HG02973 (cell line): ENCODE results near the gene VAV1.

Experiments
- ATAC-seq: cut with Tn5 transposase; IDR thresholded peaks from one replicate; pipeline ENCODE4 v1.9.1; 2021; ENCODE audit warnings: moderate library complexity; ENCODE audit not compliant: unreplicated experiment

The VAV1 gene, protein sequence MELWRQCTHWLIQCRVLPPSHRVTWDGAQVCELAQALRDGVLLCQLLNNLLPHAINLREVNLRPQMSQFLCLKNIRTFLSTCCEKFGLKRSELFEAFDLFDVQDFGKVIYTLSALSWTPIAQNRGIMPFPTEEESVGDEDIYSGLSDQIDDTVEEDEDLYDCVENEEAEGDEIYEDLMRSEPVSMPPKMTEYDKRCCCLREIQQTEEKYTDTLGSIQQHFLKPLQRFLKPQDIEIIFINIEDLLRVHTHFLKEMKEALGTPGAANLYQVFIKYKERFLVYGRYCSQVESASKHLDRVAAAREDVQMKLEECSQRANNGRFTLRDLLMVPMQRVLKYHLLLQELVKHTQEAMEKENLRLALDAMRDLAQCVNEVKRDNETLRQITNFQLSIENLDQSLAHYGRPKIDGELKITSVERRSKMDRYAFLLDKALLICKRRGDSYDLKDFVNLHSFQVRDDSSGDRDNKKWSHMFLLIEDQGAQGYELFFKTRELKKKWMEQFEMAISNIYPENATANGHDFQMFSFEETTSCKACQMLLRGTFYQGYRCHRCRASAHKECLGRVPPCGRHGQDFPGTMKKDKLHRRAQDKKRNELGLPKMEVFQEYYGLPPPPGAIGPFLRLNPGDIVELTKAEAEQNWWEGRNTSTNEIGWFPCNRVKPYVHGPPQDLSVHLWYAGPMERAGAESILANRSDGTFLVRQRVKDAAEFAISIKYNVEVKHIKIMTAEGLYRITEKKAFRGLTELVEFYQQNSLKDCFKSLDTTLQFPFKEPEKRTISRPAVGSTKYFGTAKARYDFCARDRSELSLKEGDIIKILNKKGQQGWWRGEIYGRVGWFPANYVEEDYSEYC

GRCh38 chr19:6772028-6772865 is at the start of gene VAV1:
VAV1 (plus strand) TSS chr19:6772708; CDS start chr19:6772808, 100 bp downstream.
- ATAC-seq: no peak

DNA sequence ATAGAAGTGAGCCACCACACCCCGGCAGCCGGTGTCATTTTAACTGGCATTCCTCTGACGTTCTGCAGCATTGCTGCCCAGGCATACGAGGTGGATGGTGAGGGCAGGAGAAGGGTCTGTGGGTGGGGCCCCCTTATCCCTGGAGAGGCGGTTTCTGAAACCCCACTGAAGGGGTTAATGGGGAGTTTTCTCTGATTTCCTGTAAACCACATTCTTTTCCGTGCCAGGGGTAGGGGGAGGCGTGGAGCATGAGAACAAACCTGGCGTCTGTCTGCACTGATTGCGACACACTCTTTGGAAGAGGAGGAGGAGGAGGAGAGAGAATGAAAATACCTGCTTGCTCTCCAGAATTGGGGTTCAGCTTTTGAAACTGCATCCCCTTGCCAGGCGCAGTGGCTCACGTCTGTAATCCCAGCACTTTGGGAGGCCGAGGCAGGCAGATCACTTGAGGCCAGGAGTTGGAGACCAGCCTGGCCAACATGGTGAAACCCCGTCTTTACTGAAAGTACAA is 49.3 kb upstream of the VAV1 start:
- ATAC-seq: no peak

GRCh38 chr19:6723738-6724137 is 48.8 kb upstream of the VAV1 start:
- no peak for ATAC-seq

DNA sequence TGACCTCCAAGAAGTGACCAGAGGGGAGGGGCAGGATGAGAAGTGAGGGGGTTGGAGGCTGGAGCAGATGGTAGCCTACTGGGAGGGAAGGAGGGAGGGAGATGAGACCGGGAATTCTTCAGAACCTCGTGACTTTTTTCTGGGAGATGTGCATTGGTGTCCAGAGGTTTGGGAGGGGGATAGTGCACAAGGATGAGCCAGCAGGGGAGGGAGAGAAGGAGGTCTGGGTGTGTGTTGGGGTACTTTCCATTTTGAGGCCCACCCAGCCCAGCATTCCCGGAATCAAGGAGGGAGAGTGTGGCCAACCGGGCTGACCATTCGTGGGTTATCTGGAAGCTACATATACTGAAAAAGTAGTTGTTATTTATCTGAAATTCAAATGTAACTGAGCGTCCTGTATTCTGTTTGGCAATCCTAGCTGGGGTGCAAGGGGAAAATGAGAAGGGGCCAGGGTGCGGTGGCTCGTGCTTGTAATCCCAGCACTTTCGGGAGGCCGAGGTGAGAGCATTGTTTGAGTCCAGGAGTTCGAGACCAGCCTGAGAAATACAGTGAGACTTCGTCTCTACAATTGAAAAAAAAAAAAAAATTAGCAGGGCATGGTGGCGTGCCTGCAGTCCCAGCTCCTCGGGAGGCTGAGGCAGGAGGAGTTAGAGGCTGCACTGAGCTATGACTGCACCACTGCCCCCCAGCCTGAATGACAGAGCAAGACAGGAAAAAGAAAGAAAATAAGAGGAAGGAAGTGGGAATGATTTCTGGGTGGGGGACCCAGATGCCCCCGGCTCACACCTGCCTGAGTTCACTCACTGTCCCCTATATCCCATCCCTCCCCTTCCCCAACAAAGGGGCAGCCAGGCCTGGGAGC is 47.6 kb upstream of the VAV1 start:
- ATAC-seq: no peak

DNA sequence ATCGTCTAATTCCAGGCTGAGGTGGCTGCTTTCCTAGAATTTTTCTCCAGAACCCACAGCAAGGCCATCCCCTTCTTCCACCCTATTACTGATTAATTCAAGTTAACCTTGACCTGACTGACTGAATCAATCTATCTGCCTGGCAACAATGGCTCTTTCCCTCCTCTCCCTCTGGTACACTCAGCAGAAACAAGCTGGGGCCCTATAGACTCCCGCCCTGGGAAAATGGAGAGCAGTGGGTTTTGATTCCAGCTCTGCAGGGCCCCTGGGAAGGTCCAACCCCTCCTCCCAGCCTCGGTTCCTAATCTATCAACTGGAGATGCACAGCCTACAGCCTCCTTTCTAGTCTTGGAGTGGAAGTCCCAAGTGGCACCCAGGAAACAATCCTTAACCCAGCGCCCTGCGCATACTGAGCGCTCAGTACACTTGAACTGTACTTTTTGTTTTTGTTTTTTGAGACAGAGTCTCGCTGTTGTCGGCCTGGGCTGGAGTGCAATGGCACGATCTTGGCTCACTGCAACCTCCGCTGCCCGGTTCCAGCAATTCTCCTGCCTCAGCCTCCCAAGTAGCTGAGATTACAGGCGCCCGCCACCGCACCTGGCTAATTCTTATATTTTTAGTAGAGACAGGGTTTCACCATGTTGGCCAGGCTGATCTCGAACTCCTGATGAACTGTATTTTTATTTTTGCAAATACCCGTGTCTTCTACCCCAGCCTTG is 46.8 kb upstream of the VAV1 start:
- no peak for ATAC-seq

DNA sequence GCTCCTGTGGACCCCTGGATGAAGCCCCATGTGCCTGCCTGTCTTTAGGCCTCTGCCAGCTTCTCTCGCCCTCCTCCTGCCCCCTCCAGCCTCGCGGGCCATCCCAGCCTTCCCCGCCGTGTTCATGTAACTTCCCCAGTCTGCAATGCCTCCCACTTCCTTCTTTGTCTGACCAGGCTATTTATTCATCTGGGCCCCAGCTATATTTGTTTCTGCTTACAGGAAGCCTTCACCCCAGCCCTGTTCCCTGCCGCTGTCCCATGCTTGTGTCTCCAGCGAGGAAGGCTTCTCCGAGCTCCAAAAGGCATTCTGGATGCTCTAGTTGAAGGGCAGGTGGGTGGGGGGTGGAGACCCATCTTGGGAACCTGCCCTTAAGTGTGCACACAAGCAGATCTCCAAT is 44.2 kb upstream of the VAV1 start:
- ATAC-seq: no peak

GRCh38 chr19:6729573-6730152 is 42.8 kb upstream of the VAV1 start:
- ATAC-seq: no peak

GRCh38 chr19:6730153-6730804 is 42.2 kb upstream of the VAV1 start:
- ATAC-seq: no peak

DNA sequence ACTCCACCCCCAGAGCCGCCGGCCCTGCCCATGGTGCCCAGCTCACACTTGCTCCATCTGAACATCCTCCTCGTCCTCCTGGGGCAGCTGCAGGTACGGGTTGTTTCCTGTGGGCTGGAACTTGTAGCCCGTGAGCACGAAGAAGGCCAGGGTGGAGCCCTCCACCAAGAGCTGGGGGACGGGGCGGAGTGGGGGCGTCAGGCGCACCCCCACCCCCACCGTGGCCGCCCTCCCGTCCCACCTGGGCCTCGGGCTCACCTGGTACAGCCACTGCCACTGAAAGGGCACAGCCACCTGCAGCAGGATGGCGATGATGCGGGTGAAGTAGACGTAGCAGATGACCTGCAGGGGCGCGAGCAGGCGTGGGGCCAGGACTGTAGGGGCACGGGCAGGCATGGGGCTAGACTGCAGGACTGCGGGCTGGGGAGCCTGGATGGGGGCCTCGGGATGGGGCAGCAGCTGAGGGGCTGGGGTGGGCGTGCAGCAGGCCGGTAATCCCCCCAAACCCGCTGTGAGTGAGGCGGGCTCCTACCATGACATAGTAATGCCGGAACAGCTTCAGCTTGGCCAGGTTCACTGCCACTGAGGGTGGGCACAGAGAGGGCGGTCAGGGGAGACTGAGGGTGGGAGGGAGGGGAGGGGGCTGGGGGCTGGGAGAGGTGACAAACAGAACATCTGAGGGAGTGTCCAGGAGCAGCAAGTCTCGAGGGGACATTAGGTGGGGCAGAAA is 41.4 kb upstream of the VAV1 start:
- no peak for ATAC-seq

DNA sequence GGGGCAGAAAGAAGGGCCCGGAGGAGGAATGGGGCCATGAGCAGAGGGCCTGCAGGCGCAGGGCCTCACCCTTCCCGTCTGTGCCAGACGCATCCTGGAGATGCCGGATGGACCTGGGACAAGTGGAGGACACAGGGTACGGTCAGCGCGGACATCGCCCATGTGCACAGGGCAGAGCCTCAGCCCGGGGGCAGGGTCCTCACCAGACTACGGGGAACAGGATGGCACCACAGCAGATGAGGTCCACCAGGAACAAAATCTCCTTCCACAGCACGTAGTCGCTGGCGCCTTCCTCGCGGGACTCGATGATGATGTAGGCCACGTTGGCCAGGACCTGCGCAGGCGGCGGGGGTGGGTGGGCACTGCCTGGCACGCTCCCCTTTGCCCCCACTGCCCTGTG is 40.7 kb upstream of the VAV1 start:
- ATAC-seq: no peak

GRCh38 chr19:6732803-6733337 is 39.6 kb upstream of the VAV1 start:
- no peak for ATAC-seq

DNA sequence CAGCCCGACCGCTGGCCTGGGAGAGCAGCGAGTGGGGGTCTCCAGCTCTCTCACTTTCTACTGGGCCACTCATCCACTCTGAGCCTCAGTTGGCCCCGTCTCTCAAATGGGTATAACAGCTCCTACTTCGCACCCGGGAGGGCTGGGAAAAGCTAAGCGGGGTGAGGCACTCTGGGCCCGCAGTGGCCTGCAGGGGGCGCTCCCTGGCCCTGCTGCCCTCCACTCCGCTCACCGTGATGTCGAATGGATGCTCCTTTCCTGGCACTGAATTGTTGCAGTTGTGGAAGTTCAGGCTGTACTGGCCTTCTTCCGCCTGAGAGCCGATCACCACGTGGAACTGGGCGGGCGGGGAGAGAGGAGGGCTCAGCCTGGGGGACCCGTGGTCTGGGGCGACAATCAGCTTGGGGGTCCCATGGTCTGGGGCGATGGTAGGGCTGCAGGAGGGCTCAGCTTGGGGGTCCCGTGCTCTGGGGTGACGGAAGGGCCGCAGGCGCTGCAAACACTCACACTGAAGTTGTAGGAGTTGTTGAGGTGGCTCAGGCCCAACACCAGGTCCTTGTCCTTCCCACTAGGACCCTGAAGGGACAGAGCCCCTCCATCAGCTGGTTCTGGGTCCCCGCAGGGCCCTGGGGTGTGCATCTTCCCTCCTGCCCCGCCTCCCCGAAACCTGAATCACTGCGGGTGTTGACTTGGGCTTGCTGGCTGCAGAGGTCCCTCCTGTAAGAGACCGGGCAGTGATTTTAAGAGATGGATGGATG is 39.0 kb upstream of the VAV1 start:
- no peak for ATAC-seq

GRCh38 chr19:6734096-6734696 is 38.3 kb upstream of the VAV1 start:
- no peak for ATAC-seq

DNA sequence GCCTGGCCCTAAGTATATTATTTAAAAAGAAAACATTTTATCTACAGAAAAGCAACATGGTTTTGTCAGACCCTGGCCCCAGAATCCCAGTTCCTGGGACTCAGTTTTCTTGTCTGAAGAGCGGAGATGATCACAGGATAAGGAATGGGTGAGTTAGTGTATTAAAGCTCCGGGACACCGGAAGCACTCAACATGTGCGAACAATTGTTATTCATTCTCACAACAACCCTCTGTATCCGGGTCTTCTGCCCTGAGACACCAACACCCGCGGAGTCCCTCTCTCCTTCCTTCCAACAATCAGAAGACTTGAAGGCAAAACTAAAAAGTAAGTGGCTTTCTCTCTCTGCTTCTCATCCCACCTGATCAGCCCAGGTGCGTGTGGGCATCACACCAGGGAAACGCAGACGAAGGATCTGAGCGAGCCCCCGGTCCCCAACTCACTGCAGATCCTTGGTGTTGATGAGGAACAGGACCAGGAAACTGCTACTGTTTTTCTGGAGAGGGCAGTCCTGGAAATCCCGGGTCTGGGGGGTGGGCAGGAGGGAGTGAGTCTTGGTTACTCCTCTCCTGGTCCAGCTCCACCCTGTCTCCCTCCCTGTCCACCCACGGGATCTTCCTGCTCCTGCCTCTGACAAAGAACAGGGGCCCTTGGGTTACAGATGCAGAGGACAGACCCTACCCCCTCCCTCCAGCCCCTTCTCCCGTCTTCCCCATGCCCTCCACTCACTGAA is 37.2 kb upstream of the VAV1 start:
- no peak for ATAC-seq

DNA sequence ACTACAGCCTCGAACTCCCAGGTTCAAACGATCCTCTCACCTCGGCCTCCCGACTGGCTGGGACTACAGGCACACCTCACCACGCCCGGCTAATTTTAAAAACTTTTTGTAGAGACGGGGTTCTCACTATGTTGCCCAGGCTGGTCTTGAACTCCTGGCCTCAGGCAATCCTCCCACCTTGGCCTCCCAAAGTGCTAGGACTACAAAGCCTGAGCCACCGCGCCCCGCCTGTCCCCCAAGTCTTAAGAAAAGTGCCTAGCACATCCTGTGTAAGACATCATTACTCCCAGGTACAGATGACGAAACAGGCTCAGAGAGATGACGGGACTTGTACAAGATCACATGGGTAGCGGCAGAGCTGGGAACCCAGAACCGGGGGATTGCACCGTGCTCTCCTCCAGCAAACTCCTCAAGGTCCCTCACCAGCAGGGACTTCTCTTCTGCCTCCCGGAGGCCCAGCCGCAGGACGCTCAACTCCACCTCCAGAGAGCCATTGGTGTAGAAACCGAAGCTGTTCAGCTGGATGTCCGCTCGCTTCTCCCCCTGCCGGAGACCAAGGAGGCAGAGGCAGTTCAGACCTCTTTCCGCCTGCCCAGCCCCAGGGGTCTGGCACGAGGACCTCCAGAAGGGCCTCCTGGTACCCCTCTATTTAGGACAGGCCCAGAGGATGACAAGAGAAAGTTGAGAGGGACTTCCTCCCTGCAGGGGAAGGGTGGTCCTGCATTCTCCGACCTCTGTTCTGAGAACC is 36.2 kb upstream of the VAV1 start:
- no peak for ATAC-seq
